A549 (cell line): ENCODE data around the gene KLHL29. TPM values are rescaled to one million over a fixed set of nuclear protein-coding genes. Genes with fewer than 3 reads are reported as not detected.

Experiments
- ATAC-seq, 2 experiments: fragments of 200-7000 bp in 1 of 2; fragments of >200 bp in 1 of 2; cut with Nextera tagmentation in 1 of 2; cut with Tn5 transposase in 1 of 2; 3 replicates each; pipeline versions ENCODE4 v1.8.0 to v1.9.1; 2018 to 2020; ENCODE audit warnings: mild to moderate bottlenecking in 1 of 2, moderate library complexity in 1 of 2
- CTCF ChIA-PET: fragments of 300-600 bp; sonication (Branson Sonifier 250); formaldehyde crosslinking; extraction: SDS; loops from one replicate; lab custom pipeline; 2021; ENCODE audit warnings: antibody characterized with exemption, inconsistent platforms; lab: Yijun Ruan, JAX
- POLR2A ChIA-PET: fragments of 350-600 bp; formaldehyde crosslinking; extraction: SDS; loops from one replicate; lab custom pipeline; 2021; ENCODE audit warnings: antibody characterized with exemption, inconsistent platforms; lab: Yijun Ruan, JAX
- DNase-seq, 2 experiments: peaks; one replicate each; pipeline versions ENCODE4 v3.0.0 to v3.0.0-alpha.2; 2011 to 2016; ENCODE audit warnings: low read depth in 1 of 2, low spot score in 1 of 2
- FAIRE-seq: peaks from 2 replicates; lab custom pipeline; 2011; peaks lifted over from hg19 to GRCh38; lab: Jason Lieb, UNC
- H3K27ac ChIP-seq, 2 experiments: fragments of >200 bp; sonication (Bioruptor Twin); formaldehyde crosslinking; 3 replicates each; pipeline ENCODE4 v1.5.1; 2016 to 2017
- H3K4me1 ChIP-seq: fragments of >200 bp; sonication (Bioruptor Twin); formaldehyde crosslinking; 3 replicates; pipeline ENCODE4 v1.6.1; 2016
- H3K4me2 ChIP-seq: fragments of >200 bp; sonication (Bioruptor Twin); formaldehyde crosslinking; 3 replicates; pipeline ENCODE4 v1.6.1; 2016
- H3K4me3 ChIP-seq: fragments of >200 bp; sonication (Bioruptor Twin); formaldehyde crosslinking; 3 replicates; pipeline ENCODE4 v1.5.1; 2016
- H3K9me3 ChIP-seq: fragments of >200 bp; sonication (Bioruptor Twin); formaldehyde crosslinking; 3 replicates; pipeline ENCODE4 v1.6.1; 2016
- CEBPB ChIP-seq, 2 experiments: fragments of >200 bp in 1 of 2; sonication (Bioruptor Twin) in 1 of 2; formaldehyde crosslinking in 1 of 2; IDR thresholded peaks; 2 replicates each; pipeline ENCODE4 v1.6.1; 2012 to 2016
- CHD2 ChIP-seq: fragments of 150-350 bp; IDR thresholded peaks from 2 replicates; pipeline ENCODE4 v1.6.1; 2014; ENCODE audit warnings: low read length; ENCODE audit not compliant: partially characterized antibody
- CHD4 ChIP-seq: fragments of 200-600 bp; sonication (generic); IDR thresholded peaks from 2 replicates; pipeline ENCODE4 v1.6.1; 2016; ENCODE audit warnings: antibody characterized with exemption, mild to moderate bottlenecking, borderline replicate concordance
- E2F6 ChIP-seq: IDR thresholded peaks from 2 replicates; pipeline ENCODE4 v1.6.1; 2012; ENCODE audit warnings: low read depth, borderline replicate concordance
- EHF ChIP-seq: fragments of 250-450 bp; sonication (Bioruptor Pico); IDR thresholded peaks from 2 replicates; pipeline ENCODE4 v1.5.0; 2020; ENCODE audit warnings: mild to moderate bottlenecking
- EHMT2 ChIP-seq: fragments of 200-600 bp; sonication (generic); IDR thresholded peaks from 2 replicates; pipeline ENCODE4 v1.6.1; 2016; ENCODE audit warnings: antibody characterized with exemption, low read depth, mild to moderate bottlenecking, moderate library complexity
- ELK1 ChIP-seq: fragments of 150-350 bp; IDR thresholded peaks from 2 replicates; pipeline ENCODE4 v1.6.1; 2014; ENCODE audit warnings: low read depth, mild to moderate bottlenecking, low read length
- EP300 ChIP-seq, 2 experiments: fragments of >200 bp; sonication (Bioruptor Twin); formaldehyde crosslinking; IDR thresholded peaks; 2 replicates in 1 of 2; 3 replicates in 1 of 2; pipeline ENCODE4 v1.6.1; 2016 to 2017
- ESRRA ChIP-seq: fragments of 150-350 bp; IDR thresholded peaks from 2 replicates; pipeline ENCODE4 v1.6.1; 2014; ENCODE audit warnings: mild to moderate bottlenecking, low read length, borderline replicate concordance
- GATA3 ChIP-seq: IDR thresholded peaks from 2 replicates; pipeline ENCODE4 v1.6.1; 2012; ENCODE audit warnings: borderline replicate concordance
- HDAC2 ChIP-seq: fragments of 200-600 bp; sonication (generic); IDR thresholded peaks from 2 replicates; pipeline ENCODE4 v1.6.1; 2016
- HEYL ChIP-seq: fragments of 250-450 bp; sonication (Bioruptor Pico); IDR thresholded peaks from 2 replicates; pipeline ENCODE4 v1.8.0; 2021; ENCODE audit warnings: mild to moderate bottlenecking, moderate library complexity
- HMGXB4 ChIP-seq: fragments of 250-450 bp; sonication (Bioruptor Pico); IDR thresholded peaks from 2 replicates; pipeline ENCODE4 v1.5.0; 2021; ENCODE audit warnings: mild to moderate bottlenecking, moderate library complexity, borderline replicate concordance
- HOXA7 ChIP-seq: fragments of 250-450 bp; sonication (Bioruptor Pico); IDR thresholded peaks from 2 replicates; pipeline ENCODE4 v1.5.0; 2020; ENCODE audit warnings: mild to moderate bottlenecking, moderate library complexity
- HOXB5 ChIP-seq: fragments of 250-450 bp; sonication (Bioruptor Pico); IDR thresholded peaks from 2 replicates; pipeline ENCODE4 v1.5.0; 2020; ENCODE audit warnings: mild to moderate bottlenecking, moderate library complexity
- KDM1A ChIP-seq: fragments of 200-600 bp; sonication (generic); IDR thresholded peaks from 2 replicates; pipeline ENCODE4 v1.6.1; 2016; ENCODE audit warnings: low read depth, mild to moderate bottlenecking
- NR3C1 ChIP-seq: fragments of >200 bp; sonication (Bioruptor Twin); formaldehyde crosslinking; IDR thresholded peaks from 3 replicates; pipeline ENCODE4 v1.6.1; 2017
- POLR2AphosphoS2 ChIP-seq: conservative IDR thresholded peaks from 2 replicates; pipeline ENCODE4 v1.6.1; 2012; ENCODE audit warnings: low read length, improper control_type of control experiment, inconsistent platforms
- RAD21 ChIP-seq, 2 experiments: fragments of >200 bp in 1 of 2; sonication (Bioruptor Twin) in 1 of 2; formaldehyde crosslinking in 1 of 2; IDR thresholded peaks in 1 of 2; conservative IDR thresholded peaks in 1 of 2; 2 replicates in 1 of 2; 3 replicates in 1 of 2; pipeline ENCODE4 v1.6.1; 2012 to 2018; ENCODE audit warnings: inconsistent platforms in 1 of 2
- SMC3 ChIP-seq: fragments of >200 bp; sonication (Bioruptor Twin); formaldehyde crosslinking; IDR thresholded peaks from 3 replicates; pipeline ENCODE4 v1.6.1; 2018; ENCODE audit warnings: inconsistent platforms
- TP53 ChIP-seq: fragments of 250-450 bp; sonication (Bioruptor Pico); IDR thresholded peaks from 2 replicates; pipeline ENCODE4 v1.5.0; 2021; ENCODE audit warnings: mild to moderate bottlenecking, moderate library complexity
- ZC3H11A ChIP-seq: fragments of 450-650 bp; IDR thresholded peaks from 2 replicates; pipeline ENCODE4 v1.6.1; 2014; ENCODE audit warnings: antibody characterized with exemption, mild to moderate bottlenecking
- WGBS: methylation state at CpG from one replicate; pipeline ENCODE4 v1.1.6; 2017; ENCODE audit errors: missing lambda C conversion rate; 5-methylcytosine and 5-hydroxymethylcytosine counted together
- polyA plus RNA-seq, 4 experiments: library from polyadenylated mRNA; depleted of rRNA in 3 of 4; stranded (reverse); fragments of >200 nt; fragmentation: RNase III in 1 of 4; extraction: RNeasy Plus Mini Kit Qiagen cat#74134 plus additional on column Dnase treatment in 1 of 4; gene quantifications; 2 replicates in 3 of 4; 3 replicates in 1 of 4; pipeline ENCODE4 v1.2.3, GENCODE V29; 2011 to 2017
- TF ChIP-seq, protein P1 (sequence below): fragments of >200 bp; sonication (Bioruptor Twin); formaldehyde crosslinking; IDR thresholded peaks from 2 replicates; pipeline ENCODE4 v1.6.1; 2016
- TF ChIP-seq, protein P2 (sequence below): fragments of >200 bp; sonication (Bioruptor Twin); formaldehyde crosslinking; IDR thresholded peaks from 3 replicates; pipeline ENCODE4 v1.5.1; 2016

The KLHL29 gene
- polyA plus RNA-seq, 2 of the 4 experiments (the other 2 are of a cell fraction), result 1.3 to 2.5 TPM

DNA sequence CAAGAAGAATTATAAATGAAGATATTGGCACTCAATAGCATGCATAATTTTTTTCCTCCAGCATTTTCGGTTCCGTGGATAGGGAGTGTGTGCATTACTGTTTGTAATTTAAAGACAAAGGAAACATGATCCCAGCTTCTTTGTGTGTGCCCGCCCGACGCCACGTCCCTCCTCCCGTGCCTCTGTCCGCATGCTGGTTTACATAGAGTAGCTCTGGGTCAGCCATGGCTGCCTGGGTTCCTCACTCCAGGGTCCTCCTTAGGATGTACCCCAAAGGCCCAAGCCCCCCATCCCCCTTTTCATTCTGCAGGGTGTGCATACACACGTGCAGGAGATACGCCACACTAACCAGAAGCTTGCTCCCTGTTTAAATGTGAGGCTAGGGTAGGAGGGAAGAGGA lies 214.7 kb downstream of the KLHL29 start:
- Histone ChIP-seq H3K4me3 (no peak overlapping the region), H3K4me2 (no peak overlapping the region), H3K9me3 (no peaks in the 10 kb centered on the region), H3K27ac (no peak overlapping the region), H3K4me1 (peaks cover 11% of the 10 kb centered on the region; the same call in 2 of the 3 replicates)
- no peak for FAIRE-seq
- ATAC-seq, result no peak
- POLR2A ChIA-PET, result no interaction called here
- CTCF ChIA-PET, result interaction anchor here (1.1 to 1.3 kb wide), 2 partner anchors 9 to 11 kb away, joined by 3 read pairs; no protein-coding TSS in a partner anchor
- no peak for DNase-seq
- TF ChIP-seq HDAC2 (no peak), ESRRA (no peak), POLR2AphosphoS2 (no peak), TP53 (CRISPR knock-in tag) (no peak), RAD21 (conservative IDR thresholded peaks at IDR 0.05 in 1 of 2, IDR thresholded peaks at IDR 0.05 in 1 of 2) (no peak), CHD2 (no peak)
- TF ChIP-seq, protein P1, sequence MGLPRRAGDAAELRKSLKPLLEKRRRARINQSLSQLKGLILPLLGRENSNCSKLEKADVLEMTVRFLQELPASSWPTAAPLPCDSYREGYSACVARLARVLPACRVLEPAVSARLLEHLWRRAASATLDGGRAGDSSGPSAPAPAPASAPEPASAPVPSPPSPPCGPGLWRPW, result no peak
- WGBS, result 83% methylated on average over 10 of the region's 10 CpGs

- Histone ChIP-seq H3K4me1 (peaks cover 11% of the 10 kb centered on the region; the same call in 2 of the 3 replicates), H3K4me2 (no peak overlapping the region), H3K4me3 (no peak overlapping the region), H3K27ac (no peak overlapping the region; a peak in 1 of 6 replicates), H3K9me3 (no peaks in the 10 kb centered on the region)
- ChIA-PET CTCF (interaction anchor here (1.3 kb wide), 1 partner anchor 11 kb away, joined by 3 read pairs; no protein-coding TSS in a partner anchor), POLR2A (no interaction called here)
- ATAC-seq, result no peak
- 80% methylated on average over 7 of the region's 7 CpGs for WGBS
- DNase-seq, result no peak
- TF ChIP-seq CHD4 (no peak), CHD2 (no peak), GATA3 (no peak), KDM1A (no peak), E2F6 (no peak), HEYL (CRISPR knock-in tag) (no peak), ELK1 (no peak), ZC3H11A (no peak), EHF (no peak), EHMT2 (no peak), NR3C1 (no peak), HOXA7 (no peak), CEBPB (IDR thresholded peaks at IDR 0.05) (no peak), HOXB5 (CRISPR knock-in tag) (no peak), TP53 (CRISPR knock-in tag) (no peak), EP300 (IDR thresholded peaks at IDR 0.05) (no peak), SMC3 (no peak), HMGXB4 (CRISPR knock-in tag) (no peak)
- TF ChIP-seq, protein P2, sequence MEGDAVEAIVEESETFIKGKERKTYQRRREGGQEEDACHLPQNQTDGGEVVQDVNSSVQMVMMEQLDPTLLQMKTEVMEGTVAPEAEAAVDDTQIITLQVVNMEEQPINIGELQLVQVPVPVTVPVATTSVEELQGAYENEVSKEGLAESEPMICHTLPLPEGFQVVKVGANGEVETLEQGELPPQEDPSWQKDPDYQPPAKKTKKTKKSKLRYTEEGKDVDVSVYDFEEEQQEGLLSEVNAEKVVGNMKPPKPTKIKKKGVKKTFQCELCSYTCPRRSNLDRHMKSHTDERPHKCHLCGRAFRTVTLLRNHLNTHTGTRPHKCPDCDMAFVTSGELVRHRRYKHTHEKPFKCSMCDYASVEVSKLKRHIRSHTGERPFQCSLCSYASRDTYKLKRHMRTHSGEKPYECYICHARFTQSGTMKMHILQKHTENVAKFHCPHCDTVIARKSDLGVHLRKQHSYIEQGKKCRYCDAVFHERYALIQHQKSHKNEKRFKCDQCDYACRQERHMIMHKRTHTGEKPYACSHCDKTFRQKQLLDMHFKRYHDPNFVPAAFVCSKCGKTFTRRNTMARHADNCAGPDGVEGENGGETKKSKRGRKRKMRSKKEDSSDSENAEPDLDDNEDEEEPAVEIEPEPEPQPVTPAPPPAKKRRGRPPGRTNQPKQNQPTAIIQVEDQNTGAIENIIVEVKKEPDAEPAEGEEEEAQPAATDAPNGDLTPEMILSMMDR, result no peak
- TF ChIP-seq, all 56 proteins: peak for 0
- FAIRE-seq, result no peak
Observed at GRCh38 chr2:23600346-23600745, 215.4 kb downstream of the KLHL29 start.
